ENCODE results near the gene BRIX1.
A peak's percentile ranks its signal among the peaks of the same experiment; 100 is the strongest.

BRIX1 gene, protein sequence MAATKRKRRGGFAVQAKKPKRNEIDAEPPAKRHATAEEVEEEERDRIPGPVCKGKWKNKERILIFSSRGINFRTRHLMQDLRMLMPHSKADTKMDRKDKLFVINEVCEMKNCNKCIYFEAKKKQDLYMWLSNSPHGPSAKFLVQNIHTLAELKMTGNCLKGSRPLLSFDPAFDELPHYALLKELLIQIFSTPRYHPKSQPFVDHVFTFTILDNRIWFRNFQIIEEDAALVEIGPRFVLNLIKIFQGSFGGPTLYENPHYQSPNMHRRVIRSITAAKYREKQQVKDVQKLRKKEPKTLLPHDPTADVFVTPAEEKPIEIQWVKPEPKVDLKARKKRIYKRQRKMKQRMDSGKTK

DNA sequence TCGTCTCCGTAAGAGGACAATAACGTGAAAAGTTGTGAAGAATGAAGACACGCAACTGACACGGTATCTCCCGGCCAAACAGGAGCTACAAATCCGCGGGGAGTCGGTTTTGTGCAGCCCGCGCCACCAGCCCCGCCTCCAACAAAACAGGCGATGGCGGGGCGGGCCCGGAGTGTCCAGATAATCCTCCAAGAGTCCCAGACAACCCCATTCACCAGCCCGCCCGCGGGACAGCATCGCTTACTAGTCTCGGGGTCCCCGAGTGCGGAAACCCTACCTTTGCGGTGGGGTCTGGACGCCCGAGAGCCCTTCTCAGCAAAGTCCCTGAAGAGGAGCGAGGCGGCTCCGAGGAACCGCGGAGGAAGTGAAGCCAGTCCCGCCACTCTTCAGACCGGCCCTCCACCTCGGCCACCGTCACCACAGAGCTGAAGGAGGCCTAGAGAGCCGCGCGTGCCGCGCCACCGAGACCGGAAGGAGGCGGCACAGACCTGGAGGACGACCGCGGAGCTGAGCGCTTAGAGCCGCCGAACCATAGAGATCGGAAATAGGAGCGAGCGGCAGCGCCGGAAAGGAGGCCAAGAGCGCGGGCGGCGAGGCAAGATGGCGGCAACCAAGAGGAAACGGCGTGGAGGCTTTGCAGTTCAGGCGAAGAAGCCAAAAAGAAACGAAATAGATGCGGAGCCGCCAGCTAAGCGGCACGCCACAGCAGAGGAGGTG is at the start of gene BRIX1, which contains the start of gene RAD1:
BRIX1 (plus strand) TSS at position 573 of the 717 bp plus-strand sequence; CDS start at position 601, 28 bp downstream.
RAD1 (minus strand) TSS at position 366 of the 717 bp plus-strand sequence. CDS start 612 bp downstream, outside the sequence.
- DNase-seq (ENCODE audit: low spot score) = peak; percentile 89

DNA sequence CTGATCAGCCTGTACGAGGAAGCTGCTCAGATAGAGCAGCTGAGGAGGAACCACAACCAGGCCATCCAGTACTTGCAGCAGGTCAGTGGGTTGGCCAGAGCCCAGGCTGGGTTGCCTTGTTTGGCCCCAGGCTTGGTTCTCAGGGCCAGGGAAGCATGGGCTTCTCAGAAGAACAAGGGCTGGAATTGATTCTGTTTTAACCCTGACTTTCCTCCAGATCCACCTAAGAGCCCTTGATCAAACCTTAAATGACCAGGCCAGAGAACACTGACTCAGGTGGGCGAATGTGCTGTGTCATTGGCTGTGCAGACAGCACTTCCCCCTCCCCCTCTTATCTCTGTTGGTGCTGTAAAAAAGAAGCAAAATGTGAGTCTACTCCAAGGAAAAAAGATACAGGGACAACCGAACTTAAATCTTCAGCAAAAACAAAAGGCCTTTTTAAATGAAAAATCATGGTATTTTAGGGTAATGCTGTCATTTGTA is 48.5 kb upstream of the BRIX1 start:
- no peak for DNase-seq (ENCODE audit: low spot score)

DNA sequence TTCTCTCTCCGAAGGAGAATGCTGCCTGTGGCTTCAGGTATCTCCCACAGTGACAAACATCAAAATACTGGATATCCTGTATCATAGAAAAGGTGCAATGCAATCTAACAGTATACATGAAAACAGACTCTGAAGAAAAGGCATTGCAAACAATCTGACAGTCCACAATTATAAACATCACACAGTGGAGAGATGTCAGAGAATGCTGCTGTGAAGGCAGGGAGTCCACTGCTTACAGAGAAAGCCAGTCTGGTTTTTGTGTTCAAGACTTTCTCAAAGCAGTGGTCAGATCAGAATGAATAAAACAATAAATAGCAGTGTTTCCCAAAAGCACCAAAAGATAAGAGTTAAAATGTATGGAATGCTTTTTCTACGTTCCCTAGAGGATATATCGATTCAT is 47.9 kb upstream of the BRIX1 start:
- no peak for DNase-seq (ENCODE audit: low spot score)

DNA sequence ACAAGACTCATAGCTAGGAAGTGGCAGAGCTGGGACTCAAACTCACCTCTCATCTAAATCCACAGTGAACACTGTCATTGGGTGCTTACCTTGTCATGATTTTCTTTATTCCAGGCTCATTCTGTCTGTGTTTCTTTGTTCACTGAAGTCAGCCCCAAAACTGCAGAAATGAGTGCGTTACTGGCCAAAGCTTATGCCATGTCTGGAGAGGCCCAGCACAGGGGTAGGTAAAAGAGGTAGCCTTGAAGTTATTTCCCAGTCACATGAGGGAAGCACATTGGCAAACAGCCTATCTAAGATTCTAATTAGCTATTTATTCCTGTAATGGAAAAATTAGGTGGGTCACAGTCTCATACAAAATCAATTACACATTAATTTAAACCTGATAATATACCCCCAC is 46.7 kb upstream of the BRIX1 start:
- DNase-seq (ENCODE audit: low spot score) = no peak

DNA sequence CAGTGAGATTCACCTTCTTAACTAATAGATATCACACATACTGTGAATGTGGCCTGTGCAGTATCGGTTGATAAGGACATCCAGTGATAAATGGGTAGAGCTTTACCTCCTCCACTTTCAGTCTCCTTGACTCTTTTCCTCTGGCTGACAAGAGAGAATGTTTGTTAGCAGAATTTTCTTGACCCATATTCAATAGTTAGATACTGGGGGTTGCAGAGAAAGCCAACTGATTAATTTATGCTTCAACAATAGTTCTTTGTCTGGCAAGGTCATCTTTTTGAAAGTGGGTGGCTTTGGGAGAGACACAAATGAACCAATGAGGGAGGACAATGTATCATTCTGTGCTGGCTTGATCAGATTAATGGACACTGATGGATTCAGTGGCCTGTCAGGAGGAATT is 46.3 kb upstream of the BRIX1 start:
- DNase-seq (ENCODE audit: low spot score) = no peak

DNA sequence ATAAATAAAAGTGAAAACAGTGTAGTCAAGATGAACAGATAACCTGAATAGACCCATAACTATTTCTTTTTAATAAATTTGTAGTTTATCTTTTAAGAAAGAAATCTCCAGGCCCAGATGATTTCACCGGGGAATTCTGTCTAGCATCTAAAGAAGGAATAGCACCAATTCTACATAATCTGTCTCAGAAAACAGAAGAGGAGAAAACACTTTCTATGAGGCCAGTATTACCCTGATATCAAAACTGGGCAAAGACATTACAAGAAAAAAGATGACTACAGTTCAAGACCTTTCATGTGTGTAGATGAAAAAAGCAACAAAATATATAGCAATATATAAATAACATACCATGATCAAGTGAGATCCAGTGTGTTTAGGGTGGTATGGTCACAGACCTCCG is 45.1 kb upstream of the BRIX1 start:
- no peak for DNase-seq (ENCODE audit: low spot score)

DNA sequence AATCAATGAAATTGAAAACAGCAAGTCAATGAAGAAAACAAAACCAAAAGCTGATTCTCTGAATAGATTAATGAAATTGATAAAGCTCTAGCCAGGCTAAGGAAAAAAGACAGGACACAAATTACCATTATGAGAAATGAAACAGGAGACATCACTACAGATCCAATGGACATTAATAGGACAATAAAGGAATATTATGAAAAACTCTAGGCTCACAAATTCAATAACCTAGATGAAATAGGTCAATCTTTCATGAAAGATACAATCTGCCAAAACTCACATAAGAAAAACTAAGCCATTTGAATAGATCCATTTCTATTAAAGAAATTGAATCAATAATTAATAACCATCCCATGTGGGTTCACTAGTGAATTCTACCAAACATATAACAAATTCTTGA is 39.2 kb upstream of the BRIX1 start:
- no peak for DNase-seq (ENCODE audit: low spot score)

DNA sequence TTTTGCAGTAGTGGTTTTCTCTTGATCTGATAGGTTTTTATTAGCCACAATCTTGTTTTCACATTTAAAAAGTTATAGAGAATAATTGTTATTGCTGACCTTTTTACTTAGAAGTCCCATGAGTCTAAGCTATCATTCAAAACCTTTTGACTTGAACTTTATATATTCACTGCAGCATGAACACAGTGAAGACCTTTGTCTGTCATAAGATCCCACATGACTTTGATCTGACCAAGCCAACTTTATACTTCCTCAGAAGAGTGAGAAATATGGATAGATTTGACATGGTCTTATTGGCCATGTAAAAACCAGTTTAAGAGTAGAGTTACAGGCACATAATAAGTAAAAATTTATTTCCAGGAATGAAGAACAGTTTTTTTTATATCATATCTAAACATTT is 34.3 kb upstream of the BRIX1 start:
- no peak for DNase-seq (ENCODE audit: low spot score)

DNA sequence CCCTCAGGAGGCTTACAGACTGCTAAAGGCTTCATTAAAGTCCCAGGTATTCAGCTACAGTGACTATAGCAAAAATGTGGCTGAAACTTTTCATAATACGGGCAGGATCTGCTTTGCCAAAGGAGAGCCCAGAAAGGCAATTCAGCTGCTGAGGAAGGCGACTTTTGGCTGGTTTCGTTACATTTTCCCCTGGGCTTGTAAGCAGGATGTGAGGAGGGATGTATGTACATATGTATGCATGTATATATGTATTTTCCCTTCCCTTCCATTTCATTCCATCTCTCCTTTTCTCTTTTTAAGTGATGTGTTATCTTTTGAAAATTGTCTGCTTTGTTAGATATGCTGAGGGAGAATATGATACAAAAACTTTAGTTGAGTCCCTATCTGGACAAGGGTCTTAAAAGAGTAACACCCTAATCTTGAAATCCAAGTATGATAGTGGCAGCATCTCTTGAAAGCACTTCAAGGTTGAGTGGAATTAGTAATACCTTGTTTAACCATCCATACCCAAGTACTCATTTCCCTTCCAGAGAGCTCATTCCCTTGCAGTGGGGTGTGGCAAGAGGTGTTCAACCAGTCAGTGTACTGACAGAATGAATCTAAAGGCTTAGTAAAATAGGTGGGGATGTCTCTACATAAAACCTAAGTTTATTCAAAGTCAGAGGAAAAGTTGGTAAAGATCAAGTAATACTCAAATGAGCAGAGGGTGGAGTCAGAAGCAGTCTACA is 29.0 kb upstream of the BRIX1 start:
- DNase-seq (ENCODE audit: low spot score) = no peak

DNA sequence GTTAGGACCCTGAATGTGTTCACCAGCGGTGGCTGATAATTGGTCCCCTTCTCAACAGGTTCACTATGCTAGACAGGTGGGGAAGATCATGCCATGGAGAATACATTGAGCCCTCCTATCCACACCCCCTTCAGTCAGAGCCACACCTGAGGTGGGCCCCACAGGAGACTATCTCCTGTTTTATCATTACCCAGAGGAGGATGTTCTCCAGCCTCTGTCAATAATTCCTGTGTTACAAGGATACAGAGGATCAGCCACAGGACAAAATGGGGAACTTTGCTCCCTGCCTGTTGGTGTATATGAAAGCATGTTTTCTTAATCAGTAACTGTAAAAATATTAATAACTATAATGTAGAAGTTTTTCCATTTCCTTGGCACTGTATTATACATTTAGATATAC is 26.1 kb upstream of the BRIX1 start:
- no peak for DNase-seq (ENCODE audit: low spot score)

DNA sequence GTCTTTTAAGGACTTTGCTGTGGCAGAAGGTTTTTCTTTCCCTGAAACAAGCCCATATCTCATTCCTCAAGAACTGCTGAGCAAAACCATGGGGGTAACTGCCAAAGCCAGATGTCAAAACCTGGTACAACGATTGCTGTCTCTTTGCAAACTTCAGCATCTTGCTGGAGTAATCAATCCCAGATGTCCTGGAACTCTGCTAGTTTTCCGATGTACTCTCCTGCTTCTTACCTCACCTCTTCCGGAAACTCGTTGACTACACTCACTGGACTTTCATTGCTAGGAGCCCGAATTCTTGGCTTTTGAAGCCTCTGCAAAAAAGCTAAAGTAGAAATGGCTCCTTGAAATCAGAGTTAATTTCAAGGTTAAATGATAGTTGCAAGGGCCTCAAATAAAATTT is 23.5 kb upstream of the BRIX1 start:
- DNase-seq (ENCODE audit: low spot score) = no peak

DNA sequence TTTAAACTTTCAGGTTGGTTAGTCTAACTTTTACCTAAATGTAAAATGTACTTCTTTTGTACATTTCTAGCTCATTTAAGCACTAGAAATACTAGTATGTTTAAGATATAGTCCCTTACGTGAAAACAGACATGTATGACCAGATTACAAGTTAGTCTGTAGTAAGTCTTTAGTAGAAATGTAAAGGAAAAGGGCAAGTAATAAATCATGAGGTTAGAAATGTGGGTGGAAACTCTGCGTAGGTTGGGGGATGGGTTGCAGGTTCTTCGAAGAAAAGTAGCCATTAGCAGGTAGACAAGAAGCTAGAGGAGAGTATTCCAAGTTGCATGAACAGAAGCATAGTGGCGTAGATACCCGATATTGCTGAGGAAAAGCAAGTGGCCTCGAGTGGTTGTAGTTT is 23.1 kb upstream of the BRIX1 start:
- no peak for DNase-seq (ENCODE audit: low spot score)

DNA sequence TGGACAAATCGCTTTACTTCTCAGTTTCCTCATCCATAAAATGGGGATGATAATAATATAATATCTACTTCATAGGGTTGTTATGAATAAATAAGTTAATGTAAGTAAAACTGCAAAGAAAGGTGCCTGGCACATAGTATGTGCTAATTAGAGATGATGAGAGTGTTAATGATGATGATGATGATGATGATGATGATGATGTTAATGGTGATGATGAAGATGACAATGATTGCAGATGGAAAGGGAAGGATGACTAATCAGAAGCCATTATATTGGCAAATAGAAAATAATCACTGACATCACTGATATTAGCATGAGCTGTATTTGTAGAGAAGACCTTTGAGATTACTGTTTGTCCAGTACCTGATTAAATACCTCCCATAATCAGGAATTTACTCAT is 20.8 kb upstream of the BRIX1 start:
- no peak for DNase-seq (ENCODE audit: low spot score)

DNA sequence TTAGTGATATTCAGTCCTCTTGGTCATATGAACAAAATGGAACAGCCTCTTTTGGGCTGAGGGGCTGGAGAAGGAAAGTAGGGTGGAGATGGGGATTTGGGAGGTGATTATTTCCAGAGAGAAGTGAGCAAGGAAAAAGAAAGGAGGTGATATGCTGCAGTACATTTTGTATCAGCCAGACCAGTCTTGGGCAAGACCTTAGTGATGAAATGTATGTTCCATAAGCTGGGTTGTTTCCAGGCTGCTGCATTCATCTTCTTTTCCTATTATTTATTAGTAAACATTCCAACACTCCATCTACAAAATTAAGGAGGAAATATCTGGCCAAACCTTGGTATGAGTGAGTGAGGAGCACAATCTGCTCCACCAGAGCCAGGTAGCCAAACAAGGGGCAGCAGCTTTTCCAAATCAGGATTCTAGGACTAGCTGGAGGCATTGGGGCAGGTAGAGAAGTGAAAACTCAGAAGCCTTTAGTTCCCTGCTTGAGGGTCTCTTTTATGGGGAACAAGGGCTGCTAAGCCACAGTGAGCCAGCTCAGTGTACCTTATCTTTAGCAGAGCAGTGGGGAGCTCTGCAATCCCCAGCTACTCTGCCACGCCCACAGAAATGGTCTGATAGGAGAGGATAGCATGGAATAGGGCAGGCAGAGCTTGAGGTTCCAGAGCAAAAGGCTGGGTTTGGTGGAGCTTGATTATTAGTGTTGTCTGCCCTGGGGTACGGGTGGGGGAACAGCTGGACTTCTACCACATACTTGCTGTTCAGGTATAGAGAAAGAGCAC is 19.7 kb upstream of the BRIX1 start:
- DNase-seq (ENCODE audit: low spot score) = no peak

DNA sequence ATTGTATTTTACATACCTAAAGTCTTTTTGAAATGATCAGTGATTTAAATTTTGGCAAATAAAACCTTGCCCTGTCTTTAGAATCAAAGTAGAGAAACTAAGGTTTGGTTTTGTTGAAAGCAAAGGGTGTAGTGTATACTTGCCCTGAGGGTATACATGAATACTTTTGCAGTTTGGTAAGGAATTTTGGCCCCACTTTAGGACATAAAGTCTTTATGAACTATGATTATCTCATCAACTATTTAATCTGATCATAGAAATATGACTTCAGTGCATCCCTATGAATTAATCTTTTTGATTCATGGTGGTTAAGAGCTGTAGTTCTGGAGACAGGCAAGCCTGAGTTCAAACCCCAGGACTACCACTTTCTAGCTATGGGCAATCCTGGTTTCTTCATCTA is 17.9 kb upstream of the BRIX1 start:
- no peak for DNase-seq (ENCODE audit: low spot score)

DNA sequence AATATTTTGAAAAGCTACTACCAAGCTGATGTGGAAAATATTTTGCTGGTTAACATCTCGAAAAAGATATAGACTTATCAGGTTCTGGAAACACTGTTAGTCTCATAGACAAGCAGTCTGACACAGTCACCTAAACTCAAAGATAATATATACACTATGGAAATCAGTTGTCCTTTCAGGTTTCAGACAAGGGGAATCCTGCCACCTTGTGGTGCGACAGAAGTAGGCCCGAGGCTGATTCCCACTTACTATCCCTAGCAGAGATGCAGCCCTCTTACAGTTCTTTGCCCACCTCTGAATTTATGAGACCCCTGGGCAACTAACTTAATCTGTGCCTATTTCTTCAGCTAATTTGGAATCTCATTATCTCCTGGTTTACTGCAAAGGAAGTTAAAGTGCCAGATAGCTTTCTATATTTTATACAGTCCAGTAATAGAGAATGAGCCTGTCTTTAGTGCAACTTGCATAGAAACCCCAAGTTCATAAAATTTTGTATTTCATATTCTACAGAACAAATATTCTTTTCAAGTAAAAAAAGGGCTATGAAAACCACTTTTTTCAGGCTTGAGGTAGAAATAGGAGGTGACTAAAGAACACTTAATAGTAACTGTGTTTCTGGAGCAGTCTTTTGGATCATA is 17.1 kb upstream of the BRIX1 start:
- peak; percentile 62 for DNase-seq (ENCODE audit: low spot score)

DNA sequence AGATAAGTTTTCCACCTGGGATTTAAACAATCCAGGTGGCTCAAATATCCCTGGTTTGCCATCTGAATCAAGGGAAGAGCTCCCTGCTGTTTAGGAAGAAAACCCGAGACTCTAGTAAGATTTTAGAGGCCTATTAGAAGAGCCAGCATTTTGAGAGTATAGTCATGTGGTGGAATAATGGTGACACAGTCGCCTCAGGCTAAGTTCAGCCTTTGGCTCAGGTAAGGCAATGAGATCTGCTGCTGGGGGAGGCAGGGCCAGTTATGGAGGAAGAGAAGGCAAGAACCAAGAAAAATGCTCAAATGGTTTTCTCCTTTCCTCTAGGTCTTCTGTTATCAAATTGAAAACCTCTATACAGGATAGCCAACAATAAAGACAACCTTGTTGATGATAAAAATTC is 16.4 kb upstream of the BRIX1 start:
- DNase-seq (ENCODE audit: low spot score) = no peak

DNA sequence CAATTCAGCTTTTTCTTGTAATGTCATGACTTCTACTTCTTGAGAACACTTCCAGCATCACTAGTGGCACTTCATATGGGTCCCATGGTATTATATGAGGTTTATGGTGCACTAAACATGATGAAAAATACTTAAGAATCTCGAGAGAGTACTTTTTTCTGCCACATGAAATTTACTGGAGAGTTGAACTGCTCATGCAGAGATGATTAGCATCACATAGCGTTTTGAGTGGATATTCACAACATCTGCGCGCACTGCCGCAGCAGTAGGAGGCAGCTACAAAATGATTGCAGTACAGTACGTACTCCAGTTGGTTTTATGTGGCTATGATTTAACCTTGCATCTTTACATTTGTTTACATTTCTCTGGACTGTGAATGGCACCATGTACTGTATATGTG is 14.9 kb upstream of the BRIX1 start:
- DNase-seq (ENCODE audit: low spot score) = no peak

DNA sequence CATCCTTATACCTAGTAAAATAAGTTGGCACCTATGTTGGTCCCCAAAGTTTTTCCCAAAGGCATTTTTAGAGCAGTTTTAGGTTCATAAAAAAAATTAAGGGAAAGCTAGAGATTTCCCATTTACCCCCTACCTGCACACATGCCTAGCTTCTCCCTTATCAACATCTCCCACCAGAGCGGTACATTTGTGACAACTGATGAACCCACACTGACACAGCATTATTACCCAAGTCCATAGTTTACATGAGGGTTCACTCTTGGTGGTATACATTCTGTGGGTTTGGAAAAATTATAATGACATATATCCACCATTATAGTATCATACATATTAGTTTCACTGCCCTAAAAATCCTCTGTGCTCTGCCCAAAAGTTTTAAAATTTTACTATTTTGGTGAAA is 12.3 kb upstream of the BRIX1 start:
- no peak for DNase-seq (ENCODE audit: low spot score)

DNA sequence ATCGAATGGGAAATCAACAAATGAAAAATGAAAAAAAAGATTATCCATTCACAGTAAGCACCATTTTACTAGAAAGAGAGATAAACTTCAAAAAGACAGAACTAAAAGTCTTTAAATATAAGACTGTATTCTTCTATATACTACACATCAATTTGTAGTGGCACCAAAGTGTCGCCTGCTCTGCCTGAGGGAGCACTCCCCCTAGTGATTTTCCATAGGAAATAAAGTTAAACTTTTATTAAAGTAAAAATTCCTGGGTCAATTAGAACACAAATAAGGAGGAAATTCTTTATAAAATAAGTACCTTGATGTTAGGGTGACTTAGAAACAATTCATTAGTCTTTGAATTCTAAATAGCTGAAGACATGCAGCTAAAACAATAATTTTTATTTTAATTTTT is 9.9 kb upstream of the BRIX1 start:
- no peak for DNase-seq (ENCODE audit: low spot score)

DNA sequence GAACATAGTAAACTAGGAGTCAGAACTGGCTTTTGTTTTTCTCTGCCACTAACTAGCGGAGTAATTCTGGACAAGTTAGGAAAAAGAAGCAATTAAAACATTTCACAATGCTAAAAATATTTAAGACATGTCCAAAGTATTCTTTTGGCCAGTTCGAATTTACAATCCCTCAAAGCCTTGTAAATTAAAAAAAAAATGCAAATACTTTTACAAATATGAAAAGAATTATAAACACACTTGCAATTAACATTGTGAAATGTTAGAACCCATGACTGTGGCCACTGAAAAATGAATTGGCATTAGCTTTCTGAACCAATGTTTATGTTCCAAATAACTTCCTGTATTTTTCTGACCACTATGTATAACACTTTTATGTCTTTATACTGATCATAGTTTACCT is 2.4 kb upstream of the BRIX1 start:
- no peak for DNase-seq (ENCODE audit: low spot score)

Measured in hematopoietic multipotent progenitor cell treated with erythropoietin and hydrocortisone succinate and interleukin-3 and kit ligand, for 17 days (in vitro differentiated cells).